IMR-90 (cell line): ENCODE data around the gene ABCB9. TPM values are rescaled to one million over a fixed set of nuclear protein-coding genes. Genes with fewer than 3 reads are reported as not detected.

Source experiments
- ATAC-seq: fragments of 200-7000 bp; cut with Tn5 transposase; 2 replicates; pipeline ENCODE4 v1.9.1; 2020; ENCODE audit warnings: low read depth, mild to moderate bottlenecking, moderate library complexity
- BruUV-seq: library from RNA; stranded (reverse); fragments of 400-500 nt; replicated peaks from 2 replicates; lab custom pipeline; 2021; lab: Mats Ljungman, UMichigan
- CTCF ChIA-PET: fragments of 300-600 bp; formaldehyde crosslinking; extraction: SDS; loops from one replicate; lab custom pipeline; 2021; ENCODE audit warnings: antibody characterized with exemption; lab: Yijun Ruan, JAX
- POLR2A ChIA-PET: fragments of 300-600 bp; sonication (Branson Sonifier 250); formaldehyde crosslinking; loops from one replicate; lab custom pipeline; 2022; ENCODE audit warnings: antibody characterized with exemption; ENCODE audit not compliant: unreplicated experiment; lab: Charles Lee
- DNase-seq: peaks from one replicate; pipeline ENCODE4 v3.0.0; 2013
- H2AFZ ChIP-seq: replicated peaks from 2 replicates; pipeline ENCODE3; 2013; ENCODE audit warnings: low read length, mild to moderate bottlenecking; ENCODE audit not compliant: poor library complexity
- H2AK5ac ChIP-seq: 2 replicates; pipeline ENCODE4 v1.6.1; 2013; ENCODE audit warnings: low read depth, low read length, inconsistent platforms
- H2AK9ac ChIP-seq: replicated peaks from 2 replicates; pipeline ENCODE3; 2013; ENCODE audit warnings: mild to moderate bottlenecking, low read depth, low read length, moderate library complexity; ENCODE audit not compliant: poor library complexity
- H2BK120ac ChIP-seq: 2 replicates; pipeline ENCODE4 v1.6.1; 2013; ENCODE audit warnings: low read depth, low read length, inconsistent platforms
- H2BK15ac ChIP-seq: 3 replicates; pipeline ENCODE4 v1.6.1; 2013; ENCODE audit warnings: low read depth, low read length, inconsistent platforms
- H2BK20ac ChIP-seq: 2 replicates; pipeline ENCODE4 v1.6.1; 2013; ENCODE audit warnings: low read depth, mild to moderate bottlenecking, inconsistent platforms, low read length, moderate library complexity
- H2BK5ac ChIP-seq: 2 replicates; pipeline ENCODE4 v1.6.1; 2013; ENCODE audit warnings: mild to moderate bottlenecking, low read depth, low read length, inconsistent platforms; ENCODE audit not compliant: poor library complexity, severe bottlenecking
- H3K14ac ChIP-seq: replicated peaks from 2 replicates; pipeline ENCODE4 v1.6.1; 2013; ENCODE audit warnings: low read depth, low read length, inconsistent platforms
- H3K18ac ChIP-seq: 2 replicates; pipeline ENCODE4 v1.6.1; 2013; ENCODE audit warnings: low read depth, low read length, control low read depth
- H3K23ac ChIP-seq: 2 replicates; pipeline ENCODE4 v1.6.1; 2013; ENCODE audit warnings: low read depth, low read length, inconsistent platforms
- H3K27ac ChIP-seq: 2 replicates; pipeline ENCODE4 v1.5.1; 2013; ENCODE audit warnings: mild to moderate bottlenecking, control low read depth, low read length; ENCODE audit not compliant: insufficient read depth
- H3K27me3 ChIP-seq: 2 replicates; pipeline ENCODE4 v1.6.1; 2013; ENCODE audit warnings: low read length; ENCODE audit not compliant: control insufficient read depth, insufficient read depth
- H3K36me3 ChIP-seq: 2 replicates; pipeline ENCODE4 v1.6.1; 2013; ENCODE audit warnings: low read length, mixed read lengths; ENCODE audit not compliant: control insufficient read depth, insufficient read depth
- H3K4ac ChIP-seq: 2 replicates; pipeline ENCODE4 v1.6.1; 2013; ENCODE audit warnings: low read depth, low read length, inconsistent platforms
- H3K4me1 ChIP-seq: 2 replicates; pipeline ENCODE4 v1.6.1; 2013; ENCODE audit warnings: low read length, mixed read lengths; ENCODE audit not compliant: control insufficient read depth, insufficient read depth
- H3K4me2 ChIP-seq: 2 replicates; pipeline ENCODE4 v1.6.1; 2013; ENCODE audit warnings: low read depth, mild to moderate bottlenecking, control low read depth, low read length, moderate library complexity
- H3K4me3 ChIP-seq: 2 replicates; pipeline ENCODE4 v1.5.1; 2013; ENCODE audit warnings: low read depth, mild to moderate bottlenecking, control low read depth, low read length, moderate library complexity; ENCODE audit not compliant: insufficient read depth
- H3K56ac ChIP-seq: 2 replicates; pipeline ENCODE4 v1.6.1; 2013; ENCODE audit warnings: low read length, inconsistent platforms; ENCODE audit not compliant: insufficient read depth; ENCODE audit errors: extremely low read depth
- H3K79me1 ChIP-seq, 2 experiments: 2 replicates each; pipeline ENCODE4 v1.6.1; 2013; ENCODE audit warnings: low read length in 2 of 2, inconsistent platforms in 1 of 2, low read depth in 1 of 2
- H3K9ac ChIP-seq: 2 replicates; pipeline ENCODE4 v1.6.1; 2013; ENCODE audit warnings: low read depth, low read length, control low read depth
- H3K9me1 ChIP-seq: 2 replicates; pipeline ENCODE4 v1.6.1; 2013; ENCODE audit warnings: low read length, inconsistent platforms; ENCODE audit not compliant: insufficient read depth
- H3K9me3 ChIP-seq: 2 replicates; pipeline ENCODE4 v1.6.1; 2013; ENCODE audit warnings: low read length; ENCODE audit not compliant: control insufficient read depth, insufficient read depth
- H4K20me1 ChIP-seq: 2 replicates; pipeline ENCODE4 v1.6.1; 2013; ENCODE audit warnings: low read length, inconsistent platforms; ENCODE audit not compliant: insufficient read depth
- H4K5ac ChIP-seq: 2 replicates; pipeline ENCODE4 v1.6.1; 2013; ENCODE audit warnings: mild to moderate bottlenecking, low read depth, low read length, control low read depth
- H4K8ac ChIP-seq, 2 experiments: 2 replicates each; pipeline ENCODE4 v1.6.1; 2013; ENCODE audit warnings: low read depth in 2 of 2, low read length in 2 of 2, control low read depth in 1 of 2, inconsistent platforms in 1 of 2
- H4K91ac ChIP-seq: 2 replicates; pipeline ENCODE4 v1.6.1; 2013; ENCODE audit warnings: low read depth, low read length, inconsistent platforms; ENCODE audit not compliant: insufficient read depth
- BHLHE40 ChIP-seq: fragments of 150-350 bp; IDR thresholded peaks from 2 replicates; pipeline ENCODE4 v1.6.1; 2016; ENCODE audit warnings: mild to moderate bottlenecking, low read depth, low read length
- CHD1 ChIP-seq: IDR thresholded peaks from 2 replicates; pipeline ENCODE4 v1.6.1; 2012; ENCODE audit warnings: low read depth, low read length, improper control_type of control experiment
- CTCF ChIP-seq: conservative IDR thresholded peaks from 2 replicates; pipeline ENCODE4 v1.5.1; 2012; ENCODE audit warnings: mild to moderate bottlenecking, low read depth, low read length, improper control_type of control experiment
- ELK1 ChIP-seq: fragments of 150-350 bp; IDR thresholded peaks from 2 replicates; pipeline ENCODE4 v1.6.1; 2016; ENCODE audit warnings: low read depth, mild to moderate bottlenecking, low read length, moderate library complexity, borderline replicate concordance
- FOS ChIP-seq: fragments of 150-350 bp; IDR thresholded peaks from 2 replicates; pipeline ENCODE4 v1.6.1; 2016; ENCODE audit warnings: low read depth, low read length
- MAFK ChIP-seq: IDR thresholded peaks from 2 replicates; pipeline ENCODE4 v1.6.1; 2012; ENCODE audit warnings: low read depth, low read length, improper control_type of control experiment
- MAZ ChIP-seq: IDR thresholded peaks from 2 replicates; pipeline ENCODE4 v1.6.1; 2012; ENCODE audit warnings: low read depth, mild to moderate bottlenecking, low read length, improper control_type of control experiment, moderate library complexity, borderline replicate concordance
- MXI1 ChIP-seq: IDR thresholded peaks from 2 replicates; pipeline ENCODE4 v1.6.1; 2012; ENCODE audit warnings: low read depth, mild to moderate bottlenecking, low read length, moderate library complexity, borderline replicate concordance
- NFE2L2 ChIP-seq: fragments of 150-350 bp; IDR thresholded peaks from 2 replicates; pipeline ENCODE4 v1.6.1; 2016; ENCODE audit warnings: low read depth, mild to moderate bottlenecking, low read length
- POLR2A ChIP-seq: IDR thresholded peaks from 2 replicates; pipeline ENCODE4 v1.6.1; 2012; ENCODE audit warnings: mild to moderate bottlenecking, low read depth, low read length
- RCOR1 ChIP-seq: IDR thresholded peaks from 2 replicates; pipeline ENCODE4 v1.6.1; 2012; ENCODE audit warnings: mild to moderate bottlenecking, low read length, improper control_type of control experiment; ENCODE audit not compliant: insufficient replicate concordance
- SMC3 ChIP-seq: fragments of 150-350 bp; IDR thresholded peaks from 2 replicates; pipeline ENCODE4 v1.6.1; 2016; ENCODE audit warnings: low read depth, mild to moderate bottlenecking, antibody characterized with exemption, low read length, moderate library complexity
- USF2 ChIP-seq: fragments of 150-350 bp; IDR thresholded peaks from 2 replicates; pipeline ENCODE4 v1.6.1; 2017; ENCODE audit warnings: mild to moderate bottlenecking, antibody characterized with exemption, low read length, low read depth
- WGBS, 2 experiments: methylation state at CpG; one replicate each; pipeline versions ENCODE4 v1.1.5 to v1.1.7; 2013; ENCODE audit warnings: missing lambda C conversion rate in 2 of 2; ENCODE audit not compliant: insufficient read length in 1 of 2; ENCODE audit errors: extremely low coverage in 2 of 2; 5-methylcytosine and 5-hydroxymethylcytosine counted together
- dilution Hi-C: fragments of 300-500 bp; cut with HindIII; formaldehyde crosslinking; loops from one replicate; pipeline ENCODE4 v1.14.3; 2018; ENCODE audit warnings: low sequenced_read_pairs; ENCODE audit not compliant: unreplicated experiment
- in situ Hi-C: fragments of 300-500 bp; cut with MboI; formaldehyde crosslinking; loops from 3 replicates; pipeline ENCODE4 v1.14.3; 2019; ENCODE audit warnings: low sequenced_read_pairs, inconsistent platforms, mixed read lengths
- intact Hi-C: fragments of 100-400 bp; cut with micrococcal nuclease; formaldehyde crosslinking; loops from 2 replicates; pipeline ENCODE4 v1.10.0; 2022
- polyA plus RNA-seq, 3 experiments: library from polyadenylated mRNA; depleted of rRNA; stranded (reverse); fragments of >200 nt; gene quantifications; 2 replicates each; pipeline ENCODE4 v1.2.3, GENCODE V29; 2012; ENCODE audit warnings: low replicate concordance in 1 of 3
- total RNA-seq: library from RNA; depleted of rRNA; stranded (reverse); fragments of >200 nt; gene quantifications from 2 replicates; pipeline ENCODE4 v1.2.3, GENCODE V29; 2012

The ABCB9 gene
- total and polyA plus RNA-seq, 2 of the 4 experiments (the other 2 are of a cell fraction), result 5.6 to 8.3 TPM

- H3K18ac ChIP-seq, result no peak overlapping the region
- H2BK5ac ChIP-seq, result no peak overlapping the region
- no peak overlapping the region for H2BK120ac ChIP-seq
- intact Hi-C loops, result loop anchor here (1.0 kb wide), 2 partner anchors 92 to 159 kb away; no protein-coding TSS in a partner anchor
- POLR2A ChIA-PET, result no interaction called here
- DNase-seq (peak; percentile 67), ATAC-seq (peak; percentile 98)
- no peak overlapping the region for H4K8ac ChIP-seq
- in situ Hi-C loops, result loop anchor here (5.0 to 25.0 kb wide), 2 partner anchors 80 to 315 kb away; no protein-coding TSS in a partner anchor
- H3K4ac ChIP-seq, result 0 out of 2 replicates have a peak overlapping the region, but pooled peaks have one; percentile 5
- peaks cover 0 to 14% of the 10 kb centered on the region in 2 experiments; a peak in 2 of 4 replicates for H3K79me1 ChIP-seq
- H2BK20ac ChIP-seq, result no peak overlapping the region
- H2AFZ ChIP-seq, result peak overlapping the region; percentile 28
- H3K56ac ChIP-seq, result no peak overlapping the region
- H3K4me2 ChIP-seq, result no peak overlapping the region
- CTCF ChIA-PET, result interaction anchor here (0.6 to 1.5 kb wide), 8 partner anchors 37 to 303 kb away, joined by 3 to 6 read pairs (median 4); no protein-coding TSS in a partner anchor
- WGBS, 2 experiments, result 69% methylated on average over 9 of the region's 12 CpGs; no CpG with 5 or more reads in 1 of the 2 experiments
- peaks cover 3% of the 10 kb centered on the region for H3K4me1 ChIP-seq
- no peak overlapping the region for H3K23ac ChIP-seq
- no peak overlapping the region; the same call in 2 of the 3 replicates for H2BK15ac ChIP-seq
- H3K9ac ChIP-seq, result no peak overlapping the region
- H3K9me1 ChIP-seq, result peaks cover 6% of the 10 kb centered on the region; the same call in 1 of the 2 replicates
- peaks cover 10% of the 10 kb centered on the region for H4K20me1 ChIP-seq
- H3K9me3 ChIP-seq, result no peaks in the 10 kb centered on the region
- no peak overlapping the region for H4K5ac ChIP-seq
- H2AK5ac ChIP-seq, result peak overlapping the region; percentile 44; the same call in 1 of the 2 replicates
- H4K91ac ChIP-seq, result no peak overlapping the region
- no peaks in the 10 kb centered on the region for H3K36me3 ChIP-seq
- H3K27ac ChIP-seq, result no peak overlapping the region
- H3K4me3 ChIP-seq, result no peak overlapping the region
- H3K14ac ChIP-seq, result no peak overlapping the region
- dilution Hi-C loops, result no loop called here
- H3K27me3 ChIP-seq, result no peaks in the 10 kb centered on the region
- BruUV-seq, result no TSS peak
- H2AK9ac ChIP-seq, result peak overlapping the region; percentile 87
- TF ChIP-seq NFE2L2 (no peak), ELK1 (no peak), FOS (no peak), MAFK (0 out of 2 replicates have a peak, but pooled peaks have one; percentile 1), RCOR1 (no peak), MAZ (no peak), POLR2A (no peak), USF2 (no peak), CTCF (peak; percentile 95), MXI1 (no peak), BHLHE40 (no peak), CHD1 (no peak), SMC3 (peak; percentile 97)
These were observed 14.0 kb downstream of the ABCB9 start for GRCh38 chr12:122951979-122952892.
